ENCODE data around the gene ERICH6B.
A peak's percentile ranks its signal among the peaks of the same experiment; 100 is the strongest.

Gene ERICH6B

GRCh38 chr13:45598597-45598996 is 16.9 kb downstream of the ERICH6B start:
- DNase-seq = no peak

- no peak for DNase-seq
Measured at GRCh38 chr13:45596800-45597475, 18.6 kb downstream of the ERICH6B start.

GRCh38 chr13:45595965-45596364 is 19.6 kb downstream of the ERICH6B start:
- DNase-seq = no peak

- DNase-seq = no peak
Measured at GRCh38 chr13:45594764-45595163, 20.8 kb downstream of the ERICH6B start.

GRCh38 chr13:45594227-45594626 is 21.3 kb downstream of the ERICH6B start:
- DNase-seq = no peak

GRCh38 chr13:45592758-45593157 is 22.8 kb downstream of the ERICH6B start:
- no peak for DNase-seq

GRCh38 chr13:45590066-45590465 is 25.5 kb downstream of the ERICH6B start:
- no peak for DNase-seq

GRCh38 chr13:45587897-45588296 is 27.6 kb downstream of the ERICH6B start:
- DNase-seq = no peak

- DNase-seq = peak in 2 of 4 experiments; percentile 6 to 10
Measured at GRCh38 chr13:45584816-45585215, 30.7 kb downstream of the ERICH6B start.

GRCh38 chr13:45582408-45583076 is 33.0 kb downstream of the ERICH6B start:
- no peak for DNase-seq

GRCh38 chr13:45576466-45576865 is 39.1 kb downstream of the ERICH6B start:
- no peak for DNase-seq

GRCh38 chr13:45575830-45576180 is 39.7 kb downstream of the ERICH6B start:
- no peak for DNase-seq

- no peak for DNase-seq
Measured at GRCh38 chr13:45575146-45575829, 40.3 kb downstream of the ERICH6B start.

GRCh38 chr13:45565331-45565730 is 50.2 kb downstream of the ERICH6B start:
- DNase-seq = no peak

- peak in 1 of 4 experiments; percentile 14 for DNase-seq
Measured at GRCh38 chr13:45564133-45564776, 51.3 kb downstream of the ERICH6B start.

- DNase-seq = no peak
Measured at GRCh38 chr13:45554604-45555109, 60.9 kb downstream of the ERICH6B start.

- no peak for DNase-seq
Measured at GRCh38 chr13:45548281-45548680, 67.3 kb downstream of the ERICH6B start.

GRCh38 chr13:45546410-45546765 is 69.2 kb downstream of the ERICH6B start:
- no peak for DNase-seq

GRCh38 chr13:45545686-45546409 is 69.7 kb downstream of the ERICH6B start:
- peak; percentile 51 to 76 (median 70) for DNase-seq

GRCh38 chr13:45544520-45544919 is 71.0 kb downstream of the ERICH6B start:
- no peak for DNase-seq

GRCh38 chr13:45542878-45543277 is 72.7 kb downstream of the ERICH6B start:
- DNase-seq = no peak

GRCh38 chr13:45542391-45542790 is 73.1 kb downstream of the ERICH6B start:
- no peak for DNase-seq

- DNase-seq = no peak
Measured at GRCh38 chr13:45541806-45542205, 73.7 kb downstream of the ERICH6B start.

Measured in suppressor macrophage (primary cell).